HG03432 (cell line): Measurements from ENCODE around the gene ADD1.
A peak's percentile ranks its signal among the peaks of the same experiment; 100 is the strongest.

ENCODE experiments used
- ATAC-seq: cut with Tn5 transposase; IDR thresholded peaks from one replicate; pipeline ENCODE4 v1.9.1; 2021; ENCODE audit warnings: mild to moderate bottlenecking, moderate library complexity; ENCODE audit not compliant: unreplicated experiment

ADD1 gene

DNA sequence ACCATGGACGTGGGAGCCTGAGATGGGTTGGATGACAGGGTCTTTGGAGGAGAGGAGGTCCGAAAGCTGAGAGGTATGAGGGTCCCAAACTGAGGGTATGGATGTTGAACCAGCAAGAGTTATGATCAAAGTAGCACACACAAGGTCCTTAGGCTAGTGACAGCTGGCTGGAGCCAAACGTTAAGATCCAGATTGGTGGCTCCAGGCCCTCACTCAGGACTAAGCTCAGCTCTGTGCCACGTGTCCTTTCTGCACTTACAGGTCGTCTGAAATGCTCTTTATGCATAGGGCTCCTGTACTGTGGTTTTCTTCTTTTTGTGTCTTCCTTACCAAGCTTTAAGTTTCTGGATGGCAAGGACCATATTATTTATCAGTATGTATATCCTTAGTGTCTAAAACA, 35.4 kb downstream of the ADD1 start:
- no peak for ATAC-seq

DNA sequence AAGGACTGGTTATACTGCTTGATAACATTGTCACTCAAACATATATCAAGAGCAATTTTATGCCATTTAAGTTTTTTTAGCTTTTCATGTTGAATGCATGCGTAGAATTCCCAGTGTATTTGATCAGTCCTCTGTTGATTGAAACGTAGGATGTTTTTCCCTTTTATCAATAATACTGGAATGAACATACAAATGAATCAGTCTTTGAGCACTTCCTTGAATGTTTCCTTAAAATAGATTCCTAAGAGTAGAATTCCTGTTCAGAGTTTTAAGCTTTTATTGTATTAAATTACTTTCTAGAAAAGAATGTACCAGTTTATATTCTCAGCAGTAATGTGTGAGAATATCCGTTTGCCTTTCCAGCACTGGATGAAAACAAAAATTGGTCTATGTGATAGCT, 37.8 kb downstream of the ADD1 start:
- no peak for ATAC-seq

DNA sequence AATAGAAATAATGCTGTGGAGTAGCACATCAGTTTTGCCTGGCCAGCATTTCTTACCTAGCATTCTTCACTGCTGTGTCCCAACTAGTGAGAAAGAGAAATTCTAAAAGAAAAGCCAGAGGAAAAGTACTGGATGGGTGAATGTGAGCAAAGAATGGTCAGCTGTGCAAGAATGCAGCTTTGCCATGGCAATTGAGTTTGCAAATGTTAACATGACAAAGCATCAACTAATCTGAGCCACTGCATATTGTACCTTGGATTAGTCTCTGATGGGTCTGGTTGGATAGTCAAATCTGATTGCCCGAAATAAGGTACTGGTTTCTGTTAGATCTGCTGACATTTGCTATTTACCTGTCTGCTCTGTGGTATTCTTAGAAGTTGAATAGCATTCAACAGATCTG, 38.7 kb downstream of the ADD1 start:
- ATAC-seq = no peak

DNA sequence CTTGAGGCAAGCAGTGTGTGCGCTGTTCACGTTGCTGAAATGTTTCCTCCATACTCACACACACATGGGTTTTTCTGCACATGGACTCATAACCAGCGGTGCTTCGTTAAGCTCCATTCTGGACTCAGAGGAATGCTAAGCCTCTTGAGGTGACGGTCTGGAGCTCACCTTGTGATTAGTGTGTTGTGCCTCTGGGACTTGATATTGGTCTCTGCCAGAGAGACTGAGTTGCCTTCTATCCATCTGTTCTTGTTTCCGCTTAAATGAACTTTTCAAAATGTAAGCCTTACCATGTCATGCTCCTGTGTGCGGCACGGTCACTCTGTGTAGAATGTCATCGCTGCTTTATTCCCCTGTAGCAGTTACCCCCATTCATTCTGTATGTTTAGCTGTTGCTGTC, 42.5 kb downstream of the ADD1 start:
- no peak for ATAC-seq

DNA sequence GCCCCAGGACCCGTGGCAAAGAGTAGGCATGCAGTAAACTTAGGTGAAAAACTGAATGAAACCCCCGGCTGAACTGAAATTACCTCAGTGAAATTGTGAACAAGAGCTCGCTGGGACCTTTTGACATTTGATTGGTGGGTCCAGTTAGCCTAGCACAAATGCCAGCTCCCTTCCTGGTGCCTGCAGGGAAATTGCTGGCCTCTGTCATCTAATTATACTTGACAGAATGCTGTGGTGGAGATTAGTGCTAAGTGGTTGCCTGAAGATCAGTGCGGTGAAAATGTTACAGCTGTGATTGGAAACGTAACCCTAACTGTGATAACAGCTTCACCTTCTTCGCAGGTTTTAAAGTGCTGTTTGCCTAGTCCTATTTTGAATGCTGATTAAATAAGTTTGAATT, 43.0 kb downstream of the ADD1 start:
- ATAC-seq = no peak

DNA sequence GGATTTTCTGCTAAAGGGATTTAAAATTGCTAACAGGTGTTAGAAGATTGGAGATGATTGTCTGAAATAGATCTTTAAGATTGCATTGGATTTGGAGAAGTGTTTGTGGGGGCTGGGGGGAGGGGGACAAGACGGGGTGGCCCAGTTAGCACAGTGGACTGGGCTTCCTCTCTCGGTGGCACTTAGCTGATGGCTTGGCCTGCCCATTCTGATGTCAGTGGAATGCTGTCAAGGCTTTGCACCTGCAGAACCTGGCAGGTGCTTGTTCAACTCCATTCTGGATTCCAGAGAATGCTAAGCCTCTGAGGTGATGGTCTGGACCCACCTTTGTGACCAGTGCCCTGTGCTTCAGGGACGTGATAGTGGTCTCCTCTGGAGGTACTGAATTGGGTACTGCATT, 43.7 kb downstream of the ADD1 start:
- ATAC-seq = no peak

DNA sequence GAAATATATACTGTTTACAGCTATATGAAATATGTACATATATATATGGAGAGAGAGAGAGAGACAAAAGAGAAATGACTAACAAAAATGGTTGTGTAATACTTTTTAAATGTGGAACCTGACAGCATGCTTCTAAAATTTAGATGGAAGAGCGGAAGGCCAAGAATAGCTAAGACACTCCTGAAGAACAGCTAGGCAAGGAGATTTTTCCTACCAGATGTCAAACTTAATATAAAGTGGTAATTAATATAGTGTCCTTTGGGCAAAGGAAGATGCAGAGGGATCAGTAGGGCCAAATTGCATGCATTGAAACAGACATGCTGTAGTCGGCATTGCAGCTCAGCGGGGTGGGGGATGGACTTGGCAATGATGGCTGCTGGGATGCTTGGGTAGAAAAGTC, 45.2 kb downstream of the ADD1 start:
- no peak for ATAC-seq

DNA sequence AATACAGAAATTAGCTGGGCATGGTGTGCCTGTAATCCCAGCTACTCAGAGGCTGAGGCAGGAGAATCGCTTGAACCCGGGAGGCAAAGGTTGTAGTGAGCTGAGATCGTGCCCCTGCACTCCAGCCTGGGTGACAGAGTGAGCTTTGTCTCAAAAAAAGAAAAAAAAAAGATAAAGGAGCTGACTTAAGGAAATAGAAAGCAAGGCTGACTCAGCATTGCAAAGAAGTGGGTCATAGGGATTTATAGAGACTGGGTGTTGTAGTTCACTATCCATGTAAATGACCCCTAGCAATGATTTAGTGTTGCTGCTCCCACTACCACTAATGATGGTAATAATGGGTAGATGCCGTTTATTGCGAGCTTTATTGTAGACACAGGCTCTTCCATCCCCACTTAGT, 47.6 kb downstream of the ADD1 start:
- no peak for ATAC-seq

DNA sequence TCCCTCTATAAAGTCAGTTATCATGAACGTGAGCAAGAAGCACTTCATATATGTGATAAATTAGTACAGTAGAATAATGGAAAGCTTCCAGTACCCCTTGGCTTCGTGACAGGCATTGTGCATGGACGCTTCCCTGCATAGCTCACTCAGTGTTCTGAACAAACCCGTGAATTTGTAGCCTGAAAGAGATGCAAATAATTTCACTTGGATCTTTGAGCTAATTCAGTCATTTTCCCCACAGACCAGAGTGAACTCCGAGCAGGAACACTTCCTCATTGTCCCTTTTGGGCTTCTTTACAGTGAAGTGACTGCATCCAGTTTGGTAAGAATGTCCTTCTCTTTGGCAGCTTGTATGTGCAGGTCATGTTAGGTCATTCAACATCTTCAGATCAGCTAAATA, 50.1 kb downstream of the ADD1 start:
- ATAC-seq = no peak

DNA sequence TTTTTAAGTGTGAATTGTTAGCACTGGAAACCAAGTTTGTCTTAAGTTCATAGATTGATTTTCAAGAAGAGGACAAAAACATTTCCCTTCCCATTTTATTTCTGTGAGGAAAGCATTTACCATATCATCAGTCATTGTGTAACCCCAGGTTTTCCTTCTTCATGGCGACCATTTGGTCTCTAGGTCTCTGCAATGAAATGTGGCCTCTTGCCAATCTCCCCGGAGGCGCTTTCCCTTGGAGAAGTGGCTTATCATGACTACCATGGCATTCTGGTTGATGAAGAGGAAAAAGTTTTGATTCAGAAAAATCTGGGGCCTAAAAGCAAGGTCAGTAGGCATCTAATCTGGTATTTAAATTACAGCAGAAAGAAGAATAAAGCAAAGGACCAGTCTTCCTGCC, 54.4 kb downstream of the ADD1 start:
- ATAC-seq = no peak

DNA sequence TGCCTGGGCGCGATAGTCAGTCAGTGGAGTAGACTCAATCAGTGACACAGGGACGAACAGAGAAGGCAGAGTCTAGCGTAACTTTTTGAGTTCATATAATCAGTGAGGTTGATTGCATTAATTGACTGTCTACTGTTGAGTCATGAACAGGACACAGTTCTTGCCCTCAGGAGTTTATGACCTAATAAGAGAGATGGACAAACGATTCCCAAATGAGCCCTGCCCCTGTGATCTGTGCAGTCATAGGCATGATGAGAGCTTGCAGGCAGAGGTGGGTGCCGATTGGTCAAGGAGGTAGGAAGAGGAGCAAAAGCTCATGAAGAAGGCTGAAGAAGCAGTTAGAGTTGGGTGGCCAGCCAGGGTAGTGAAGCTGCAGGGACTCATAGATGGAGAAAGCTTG, 57.1 kb downstream of the ADD1 start:
- no peak for ATAC-seq

DNA sequence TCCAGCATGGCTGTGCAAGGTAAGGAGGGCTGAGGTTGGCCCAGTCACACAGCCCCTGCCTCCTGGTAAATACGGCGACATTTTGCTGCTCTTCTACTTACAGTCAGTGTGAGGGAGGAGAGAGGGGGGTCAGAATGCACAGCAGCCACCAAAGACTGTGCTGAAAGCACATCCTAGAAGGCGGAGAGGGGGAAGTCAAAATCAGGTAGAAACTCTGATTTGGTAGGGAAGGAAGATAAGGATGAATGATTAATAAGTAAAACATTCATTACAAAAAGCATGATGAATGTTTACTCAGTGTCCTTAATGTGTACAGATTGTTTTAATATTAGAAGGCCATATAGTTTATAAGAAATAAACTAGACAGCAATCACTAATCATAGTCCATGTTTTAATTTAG, 57.5 kb downstream of the ADD1 start:
- ATAC-seq = no peak

DNA sequence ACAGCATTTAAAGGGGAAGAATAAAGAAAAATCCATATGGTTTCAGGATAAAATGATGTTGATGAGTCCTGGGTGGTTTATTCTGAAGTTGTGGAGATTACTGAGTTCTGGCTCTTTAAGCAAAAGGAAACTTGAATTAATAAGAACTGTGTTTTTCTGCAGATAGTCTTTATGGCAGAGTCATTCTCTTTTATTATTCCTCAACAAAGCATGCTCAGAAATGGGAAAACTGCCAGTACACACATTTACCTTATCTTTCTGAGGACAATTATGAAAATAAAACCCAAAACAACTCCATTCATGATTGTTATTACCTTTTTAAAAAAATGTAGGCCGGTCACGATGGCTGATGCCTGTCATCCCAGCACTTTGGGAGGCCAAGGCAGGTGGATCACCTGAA, 58.5 kb downstream of the ADD1 start:
- ATAC-seq = no peak

DNA sequence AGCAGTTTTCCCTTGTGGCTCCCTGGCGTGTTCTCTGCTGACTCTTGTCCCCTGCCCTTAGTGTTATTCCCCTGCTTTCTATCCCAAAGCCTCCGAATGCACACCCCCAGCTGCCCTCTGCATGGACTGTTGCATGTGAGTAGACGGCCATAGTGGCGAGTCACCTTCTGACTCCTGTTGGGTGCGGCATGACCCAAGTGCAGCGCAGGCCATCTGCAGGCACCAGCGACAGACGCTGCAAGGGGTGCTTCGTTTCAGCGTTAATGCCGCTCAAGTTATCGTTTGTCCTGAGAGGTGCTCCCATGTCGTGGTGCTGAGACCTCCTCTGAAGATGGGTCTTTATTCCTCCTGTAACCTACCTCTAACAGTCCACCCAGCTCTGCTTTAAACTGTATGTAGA, 61.9 kb downstream of the ADD1 start:
- ATAC-seq = no peak

DNA sequence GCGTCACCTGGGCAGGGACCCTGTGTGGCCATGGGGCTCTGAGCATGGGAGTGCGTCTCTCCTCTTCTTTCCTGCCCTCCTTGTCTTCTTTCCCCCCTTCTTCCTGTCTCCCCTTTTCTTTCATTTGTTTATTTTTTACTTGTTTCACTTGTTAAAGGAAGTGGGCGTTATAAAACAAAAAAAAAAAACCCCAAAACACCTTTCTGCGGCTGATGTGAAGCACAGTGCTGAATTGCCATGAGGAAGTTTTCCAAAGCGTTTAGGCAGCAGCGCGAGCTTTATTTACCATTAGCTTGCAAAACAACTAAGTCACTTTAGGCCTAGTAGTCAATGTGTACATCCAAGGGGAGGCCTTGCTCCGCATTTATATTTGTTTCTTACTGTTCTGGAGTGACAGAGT, 62.6 kb downstream of the ADD1 start:
- no peak for ATAC-seq

DNA sequence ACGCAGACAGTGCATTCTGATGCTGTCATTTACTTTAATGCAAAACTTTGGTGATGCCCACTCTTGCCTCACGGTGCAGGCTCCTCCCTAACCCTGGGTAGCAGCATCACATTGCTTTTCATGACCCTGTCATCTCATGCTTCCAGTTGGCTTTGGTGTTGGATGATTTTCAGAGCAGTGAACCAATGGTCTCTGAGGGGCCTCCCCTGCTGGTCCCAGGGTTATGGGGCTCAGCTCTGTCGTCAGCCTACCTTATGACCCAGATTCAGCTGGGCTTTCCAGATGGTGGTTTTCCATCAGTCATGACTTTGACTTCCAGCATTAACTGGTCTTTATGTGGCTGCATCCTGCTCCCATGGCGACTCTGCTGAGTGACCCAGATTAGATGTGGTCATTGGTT, 63.6 kb downstream of the ADD1 start:
- no peak for ATAC-seq

DNA sequence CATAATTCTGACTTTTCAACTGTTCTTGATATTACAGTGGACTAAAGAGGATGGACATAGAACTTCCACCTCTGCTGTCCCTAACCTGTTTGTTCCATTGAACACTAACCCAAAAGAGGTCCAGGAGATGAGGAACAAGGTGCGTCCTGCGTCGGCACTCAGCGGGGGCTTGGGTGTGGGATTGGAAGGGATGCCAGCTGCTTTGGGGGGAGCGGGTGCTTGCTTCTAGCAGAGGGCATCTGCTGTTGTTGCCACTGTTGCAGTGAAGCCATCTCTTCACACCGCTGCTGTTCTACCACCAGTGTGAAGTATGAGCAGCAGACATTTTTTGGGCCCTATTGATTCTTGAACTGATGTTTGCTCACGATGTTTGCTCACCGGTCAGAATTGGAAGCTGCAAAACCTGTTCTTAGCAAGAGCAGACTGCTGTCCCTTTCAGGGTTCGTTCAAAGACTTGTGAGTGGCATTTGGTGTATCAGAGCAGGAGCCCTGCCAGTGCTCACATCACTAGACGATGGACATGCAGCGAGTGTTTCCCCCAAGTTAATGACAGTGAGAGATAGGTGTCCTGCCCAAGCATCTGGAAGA, 64.2 kb downstream of the ADD1 start:
- ATAC-seq = no peak

DNA sequence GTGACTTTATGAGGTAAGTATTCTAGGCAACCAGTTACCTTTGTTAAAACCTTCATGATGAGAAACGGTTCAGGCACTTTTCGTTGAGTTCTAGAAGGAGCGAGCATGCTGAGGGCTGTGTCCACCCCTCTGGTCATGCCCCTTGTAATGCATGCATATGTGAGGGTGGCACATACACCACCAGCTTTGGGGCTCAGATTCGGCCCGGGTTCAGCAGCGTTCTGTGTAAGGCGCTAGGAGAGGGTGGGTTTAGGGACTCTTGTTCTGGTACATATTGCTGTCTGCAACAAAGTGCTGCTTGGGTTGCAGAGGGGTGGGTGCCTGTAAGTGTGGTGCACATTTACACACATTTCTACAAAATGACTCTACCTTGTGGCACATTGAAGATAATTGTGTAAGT, 65.0 kb downstream of the ADD1 start:
- ATAC-seq = no peak

DNA sequence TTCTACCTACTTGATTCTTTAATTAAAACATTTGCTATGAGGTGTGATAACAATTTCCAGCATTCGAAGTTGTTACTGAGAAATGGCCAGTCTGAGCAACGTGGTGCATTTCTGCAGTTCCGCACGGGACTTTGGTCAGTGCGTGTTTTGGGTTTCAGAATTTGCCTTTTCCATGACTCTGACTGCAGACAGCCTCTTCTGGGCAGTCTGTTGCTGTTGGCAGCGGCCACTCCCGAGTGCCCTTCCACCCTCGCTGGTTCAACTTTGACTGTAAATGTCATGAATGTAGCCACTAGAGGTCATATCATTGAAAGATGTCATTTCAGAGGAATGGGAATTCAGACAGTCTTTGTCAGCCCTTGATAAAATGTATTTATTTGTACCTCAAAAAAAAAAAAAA, 65.9 kb downstream of the ADD1 start:
- ATAC-seq = no peak

DNA sequence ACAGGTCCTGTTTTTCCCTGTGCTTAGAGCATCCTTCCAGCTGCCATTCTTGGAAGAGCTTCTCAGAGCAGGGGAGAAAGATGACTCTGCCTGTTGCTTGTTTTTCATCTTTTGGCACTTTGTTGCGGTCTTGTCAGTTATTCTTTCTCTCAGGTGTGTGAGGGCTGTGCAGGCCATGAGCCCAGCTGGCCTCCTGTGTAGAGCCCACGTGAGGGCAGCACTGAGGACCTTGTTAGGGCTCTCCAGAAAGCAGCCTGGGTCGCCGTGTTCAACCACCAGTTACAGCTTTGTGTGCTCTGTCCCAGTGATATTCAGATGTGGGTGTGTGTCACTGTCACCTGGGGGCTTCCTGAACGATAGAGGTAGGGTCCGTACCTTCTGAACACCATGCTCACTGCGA, 66.8 kb downstream of the ADD1 start:
- ATAC-seq = no peak

DNA sequence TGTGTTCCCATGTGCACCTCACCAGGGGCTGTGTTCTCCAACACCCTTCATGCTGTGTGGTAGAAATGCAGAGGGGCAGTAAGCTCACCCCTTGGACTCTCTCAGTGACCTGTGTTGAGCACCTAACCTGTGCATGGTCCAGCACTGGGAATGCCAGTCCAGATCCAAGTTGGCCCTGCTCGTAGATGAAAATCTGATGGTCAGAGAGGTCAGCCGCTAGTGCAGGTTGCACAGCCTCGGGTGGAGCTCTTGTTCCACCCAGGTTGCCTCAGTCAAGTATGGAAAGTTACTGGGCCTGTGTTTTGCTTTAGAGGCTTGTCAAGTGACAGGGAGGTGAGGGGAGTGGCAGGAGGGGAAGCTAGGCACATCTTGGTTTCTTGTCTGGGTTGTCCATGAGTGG, 68.2 kb downstream of the ADD1 start:
- ATAC-seq = no peak

DNA sequence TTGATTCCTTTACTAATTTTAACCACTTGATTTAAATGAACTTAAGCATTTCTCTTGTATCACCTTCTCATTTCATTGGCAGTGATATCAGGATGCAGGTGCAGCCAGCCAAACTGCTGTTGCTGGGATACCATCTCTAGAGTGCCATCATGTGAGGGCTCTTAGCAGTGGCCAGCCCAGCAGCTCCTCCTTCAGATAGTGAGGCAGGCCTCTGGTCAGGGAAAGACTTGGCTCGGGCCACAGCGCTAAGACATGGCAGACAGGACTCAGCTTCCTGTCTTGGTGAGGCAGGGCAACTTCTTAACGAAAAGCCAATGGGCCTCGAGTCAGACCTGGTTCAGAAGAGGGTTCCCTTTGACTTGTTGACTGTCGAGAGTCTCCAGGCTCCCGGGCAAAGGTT, 69.5 kb downstream of the ADD1 start:
- no peak for ATAC-seq

DNA sequence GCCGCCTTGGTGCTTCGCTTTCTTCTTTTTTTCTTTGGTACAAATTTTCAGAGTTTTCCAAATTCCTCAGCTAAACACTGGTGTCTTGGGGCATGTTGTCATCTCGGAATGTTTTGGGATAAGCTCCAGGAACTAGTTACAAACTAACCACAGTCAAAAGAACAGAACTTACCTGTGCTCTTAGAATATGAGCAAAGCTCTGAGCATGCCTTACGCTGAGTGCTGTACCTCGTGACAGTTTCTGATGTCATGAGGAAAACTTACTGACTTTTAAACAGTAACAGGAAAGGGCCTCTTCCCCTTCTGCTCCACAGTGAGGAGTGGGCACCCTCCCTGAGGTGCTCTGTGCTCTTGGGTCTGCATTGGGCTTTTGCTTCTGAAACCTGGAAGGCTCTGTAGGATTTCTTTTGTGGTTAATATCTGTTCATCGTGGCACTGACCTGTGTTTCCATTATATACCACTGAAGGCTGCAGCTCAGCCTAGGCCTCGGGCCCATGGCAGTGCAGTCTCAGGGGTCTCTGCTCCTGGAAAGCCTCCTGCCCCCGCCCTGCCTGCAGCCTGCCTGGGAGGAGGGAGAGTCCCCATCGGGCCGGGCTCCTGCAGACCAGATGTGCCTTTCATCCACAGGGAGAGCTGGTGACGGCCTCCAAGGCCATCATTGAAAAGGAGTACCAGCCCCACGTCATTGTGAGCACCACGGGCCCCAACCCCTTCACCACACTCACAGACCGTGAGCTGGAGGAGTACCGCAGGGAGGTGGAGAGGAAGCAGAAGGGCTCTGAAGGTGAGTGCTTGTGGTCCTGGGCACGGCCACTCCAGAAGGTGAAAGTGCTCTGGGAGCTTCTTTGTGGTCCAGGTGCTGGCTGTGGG, 70.8 kb downstream of the ADD1 start:
- ATAC-seq = peak; percentile 44
